GM12801 (cell line): Measurements from ENCODE around the gene SLC37A1.

Experiments used
- CTCF ChIP-seq: IDR thresholded peaks from one replicate; pipeline ENCODE4 v1.5.1; 2011; ENCODE audit warnings: control low read depth; ENCODE audit not compliant: insufficient read length; ENCODE audit errors: extremely low read depth

The SLC37A1 gene

GRCh38 chr21:42520628-42521253, 7.1 kb downstream of the SLC37A1 start:
- no peak for TF ChIP-seq CTCF

GRCh38 chr21:42521384-42521783, 7.7 kb downstream of the SLC37A1 start:
- TF ChIP-seq CTCF = no peak

GRCh38 chr21:42521805-42522204, 8.2 kb downstream of the SLC37A1 start:
- no peak for TF ChIP-seq CTCF

GRCh38 chr21:42522271-42522670, 8.6 kb downstream of the SLC37A1 start:
- TF ChIP-seq CTCF = no peak

GRCh38 chr21:42522771-42523170, 9.1 kb downstream of the SLC37A1 start:
- no peak for TF ChIP-seq CTCF

- no peak for TF ChIP-seq CTCF
Measured at GRCh38 chr21:42523211-42523610, 9.6 kb downstream of the SLC37A1 start.

GRCh38 chr21:42523941-42524340, 10.3 kb downstream of the SLC37A1 start:
- no peak for TF ChIP-seq CTCF
